ENCODE measurements around the gene ZNF225.
"Not testable (repeated sequence)": the region's sequence is repeated elsewhere in the genome, so short reads cannot be mapped to it uniquely, and the experiment has no call there.

Gene ZNF225

DNA sequence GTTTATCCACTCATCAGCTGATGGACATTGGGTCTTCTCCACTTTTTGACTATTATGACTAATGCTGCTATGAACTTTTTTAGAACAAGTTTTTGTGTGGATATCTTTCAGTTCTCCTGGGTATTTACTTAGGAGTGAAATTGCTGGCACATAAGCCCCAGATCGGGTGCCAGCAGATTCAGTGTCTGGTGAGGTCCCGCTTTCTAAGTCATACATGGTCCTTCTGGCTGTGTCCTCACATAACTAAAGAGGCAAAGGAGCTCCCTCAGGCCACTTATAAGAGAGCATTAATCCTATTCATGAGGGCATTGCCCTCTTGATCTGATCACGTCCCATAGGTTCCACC is 51.1 kb downstream of the ZNF225 start:
- no peak for DNase-seq

DNA sequence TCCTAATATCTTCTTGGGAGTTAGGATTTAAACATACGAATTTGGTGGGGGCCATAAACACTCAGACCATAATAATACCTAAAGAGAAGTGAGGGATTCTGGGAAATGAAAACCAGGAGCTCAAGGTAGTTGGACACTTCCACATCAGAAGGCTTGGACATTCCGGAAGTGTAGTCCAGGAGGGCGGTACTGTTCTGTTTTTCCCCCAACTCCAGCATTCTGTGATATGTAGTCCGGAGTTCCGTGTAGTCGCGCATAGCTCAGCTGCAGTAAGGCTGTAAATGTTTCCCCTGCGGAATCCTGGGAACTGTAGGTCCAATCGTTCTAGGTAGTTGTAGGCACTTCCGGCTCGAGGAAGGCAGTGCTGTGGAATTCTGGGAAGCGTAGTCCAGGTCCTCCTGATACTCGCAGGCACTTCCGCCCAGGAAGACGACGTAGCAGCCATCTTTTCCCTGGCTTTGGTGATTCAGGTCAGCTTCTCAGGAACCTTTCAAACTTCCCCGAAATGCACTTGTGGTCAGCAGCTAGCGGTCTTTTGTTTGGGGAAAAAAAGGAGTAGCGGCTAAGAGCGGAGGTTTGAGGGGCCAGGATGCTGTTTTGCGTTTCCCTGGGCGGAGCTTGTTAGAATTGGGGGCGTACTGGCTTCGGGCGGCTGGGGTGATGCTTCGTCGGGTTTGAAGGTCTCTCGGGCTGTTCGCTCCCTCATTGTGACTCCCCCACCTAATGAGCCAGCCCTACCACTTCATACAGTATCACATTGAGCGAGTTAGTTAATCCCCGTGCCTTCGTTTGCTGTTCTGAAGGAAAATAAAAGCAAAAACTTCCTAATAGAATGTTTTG is 51.7 kb downstream of the ZNF225 start, which contains the start of gene ZNF226:
Gene ZNF226 (plus strand): TSS at position 428 of the 840 bp plus-strand sequence. CDS start 4,981 bp downstream, outside the sequence.
- peak; percentile 88 for DNase-seq

DNA sequence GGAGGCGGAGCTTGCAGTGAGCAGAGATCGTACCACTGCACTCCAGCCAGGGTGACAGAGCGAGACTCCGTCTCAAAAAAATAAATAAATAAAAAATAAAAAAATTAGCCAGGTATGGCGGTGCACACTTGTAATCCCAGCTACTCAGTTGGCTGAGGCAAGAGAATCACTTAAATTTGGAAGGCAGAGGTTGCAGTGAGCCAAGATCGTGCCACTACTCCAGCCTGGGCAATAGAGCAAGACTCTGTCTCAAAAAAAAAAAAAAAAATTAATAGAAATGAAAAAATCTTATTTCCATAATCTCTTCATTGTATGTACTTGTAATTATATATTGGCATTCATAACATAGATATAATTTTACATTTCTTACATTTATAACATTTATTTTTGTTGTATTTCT is 57.5 kb downstream of the ZNF225 start:
- not testable (repeated sequence) for DNase-seq

DNA sequence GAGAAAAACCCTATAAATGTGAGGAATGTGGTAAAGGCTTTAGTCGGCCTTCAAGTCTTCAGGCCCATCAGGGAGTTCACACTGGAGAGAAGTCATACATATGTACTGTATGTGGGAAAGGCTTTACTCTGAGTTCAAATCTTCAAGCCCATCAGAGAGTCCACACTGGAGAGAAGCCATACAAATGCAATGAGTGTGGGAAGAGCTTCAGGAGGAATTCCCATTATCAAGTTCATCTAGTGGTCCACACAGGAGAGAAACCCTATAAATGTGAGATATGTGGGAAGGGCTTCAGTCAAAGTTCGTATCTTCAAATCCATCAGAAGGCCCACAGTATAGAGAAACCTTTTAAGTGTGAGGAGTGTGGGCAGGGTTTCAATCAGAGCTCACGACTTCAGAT is 63.4 kb downstream of the ZNF225 start:
- no peak for DNase-seq

- DNase-seq: no peak
These were observed 67.8 kb downstream of the ZNF225 start for GRCh38 chr19:44180968-44181367.

- no peak for DNase-seq
These were observed 68.9 kb downstream of the ZNF225 start for GRCh38 chr19:44182145-44182544.
